GM12875 (cell line): Measurements from ENCODE around the gene JADE2.

Experiments used
- H3K4me3 ChIP-seq: one replicate; pipeline ENCODE4 v1.5.1; 2011; ENCODE audit warnings: low read depth, low read length, control low read depth
- CTCF ChIP-seq: IDR thresholded peaks from 2 replicates; pipeline ENCODE4 v1.5.1; 2011; ENCODE audit warnings: low read depth, mild to moderate bottlenecking, control low read depth, inconsistent platforms, low read length, moderate library complexity, borderline replicate concordance; ENCODE audit not compliant: insufficient read depth

Gene JADE2

GRCh38 chr5:134584662-134585061 lies 59.2 kb downstream of the JADE2 start:
- H3K4me3 ChIP-seq: no peak overlapping the region
- TF ChIP-seq CTCF: no peak

- H3K4me3 ChIP-seq: no peak overlapping the region
- no peak for TF ChIP-seq CTCF
Observed at GRCh38 chr5:134585966-134586365, 60.5 kb downstream of the JADE2 start.

GRCh38 chr5:134586866-134587524 lies 61.5 kb downstream of the JADE2 start:
- peak; percentile 94 for TF ChIP-seq CTCF
- H3K4me3 ChIP-seq: no peak overlapping the region

GRCh38 chr5:134590992-134591659 lies 65.7 kb downstream of the JADE2 start:
- H3K4me3 ChIP-seq: no peak overlapping the region
- no peak for TF ChIP-seq CTCF

GRCh38 chr5:134592141-134592746 lies 66.8 kb downstream of the JADE2 start:
- no peak overlapping the region for H3K4me3 ChIP-seq
- TF ChIP-seq CTCF: no peak

GRCh38 chr5:134594336-134594735 lies 68.9 kb downstream of the JADE2 start:
- H3K4me3 ChIP-seq: no peak overlapping the region
- TF ChIP-seq CTCF: no peak
